Astrocyte (in vitro differentiated cells and primary cell): Measurements from ENCODE around the gene CDK2.

Experiments used
- CTCF ChIP-seq: IDR thresholded peaks from 2 replicates; pipeline ENCODE4 v1.5.1; 2011; ENCODE audit warnings: low read depth, mild to moderate bottlenecking, inconsistent platforms, low read length, moderate library complexity; ENCODE audit not compliant: insufficient read depth
- EZH2 ChIP-seq: IDR thresholded peaks from 2 replicates; pipeline ENCODE4 v1.6.1; 2012; ENCODE audit warnings: mild to moderate bottlenecking, low read length, inconsistent platforms; ENCODE audit not compliant: insufficient read depth

DNA sequence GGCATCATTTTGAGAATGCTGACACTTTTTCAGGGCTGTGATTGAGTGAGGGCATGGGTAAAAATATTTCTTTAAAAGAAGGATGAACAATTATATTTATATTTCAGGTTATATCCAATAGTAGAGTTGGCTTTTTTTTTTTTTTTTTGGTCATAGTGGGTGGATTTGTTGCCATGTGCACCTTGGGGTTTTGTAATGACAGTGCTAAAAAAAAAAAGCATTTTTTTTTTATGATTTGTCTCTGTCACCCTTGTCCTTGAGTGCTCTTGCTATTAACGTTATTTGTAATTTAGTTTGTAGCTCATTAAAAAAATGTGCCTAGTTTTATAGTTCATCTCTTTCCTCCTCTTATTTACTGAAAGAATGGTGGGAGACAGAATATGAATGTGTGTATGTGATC, 5.8 kb downstream of the CDK2 start:
- TF ChIP-seq CTCF (no peak), EZH2 (no peak)
